Stomach smooth muscle (tissue), 2 donors: ENCODE data around the gene SMC1B.
"Not testable (repeated sequence)": the region's sequence is repeated elsewhere in the genome, so short reads cannot be mapped to it uniquely, and the experiment has no call there.

ENCODE experiments used
- H3K27ac ChIP-seq: one replicate; pipeline ENCODE4 v1.7.0; 2013; ENCODE audit warnings: mild to moderate bottlenecking, low read length, inconsistent platforms
- H3K27me3 ChIP-seq, 2 donors: one replicate each; pipeline ENCODE4 v1.7.0; 2013; ENCODE audit warnings: low read length in 2 of 2; ENCODE audit not compliant: insufficient read depth in 2 of 2, control insufficient read depth in 1 of 2
- H3K36me3 ChIP-seq, 2 donors: one replicate each; pipeline ENCODE4 v1.7.0; 2013; ENCODE audit warnings: low read length in 2 of 2; ENCODE audit not compliant: control insufficient read depth in 2 of 2, insufficient read depth in 2 of 2
- H3K4me1 ChIP-seq: one replicate; pipeline ENCODE4 v1.7.0; 2013; ENCODE audit warnings: low read length; ENCODE audit not compliant: control insufficient read depth, insufficient read depth
- H3K4me3 ChIP-seq, 2 donors: one replicate each; pipeline ENCODE4 v1.7.0; 2013; ENCODE audit warnings: low read length in 2 of 2
- H3K9ac ChIP-seq, 2 donors: one replicate each; pipeline ENCODE4 v1.7.0; 2013; ENCODE audit warnings: low read length in 2 of 2, mild to moderate bottlenecking in 1 of 2
- H3K9me3 ChIP-seq, 2 donors: one replicate each; pipeline ENCODE4 v1.7.0; 2013; ENCODE audit warnings: low read length in 2 of 2; ENCODE audit not compliant: control insufficient read depth in 2 of 2
- donor health status: healthy.
- donor health status: Pancreatic carcinoma.

SMC1B gene

GRCh38 chr22:45298934-45299505, 114.4 kb downstream of the SMC1B start:
- no peaks in the 10 kb centered on the region for H3K4me1 ChIP-seq
- H3K27me3 ChIP-seq = no peaks in the 10 kb centered on the region
- H3K27ac ChIP-seq = no peak overlapping the region
- H3K9ac ChIP-seq = no peak overlapping the region
- H3K36me3 ChIP-seq = no peaks in the 10 kb centered on the region
- no peak overlapping the region for H3K4me3 ChIP-seq
- H3K9me3 ChIP-seq = no peaks in the 10 kb centered on the region

- H3K27ac ChIP-seq = no peak overlapping the region
- H3K9me3 ChIP-seq = no peaks in the 10 kb centered on the region
- no peak overlapping the region for H3K4me3 ChIP-seq
- no peak overlapping the region for H3K9ac ChIP-seq
- H3K36me3 ChIP-seq = no peaks in the 10 kb centered on the region
- no peaks in the 10 kb centered on the region for H3K27me3 ChIP-seq
- H3K4me1 ChIP-seq = no peaks in the 10 kb centered on the region
Observed at GRCh38 chr22:45296628-45297297, 116.6 kb downstream of the SMC1B start.

- H3K27ac ChIP-seq = no peak overlapping the region
- no peaks in the 10 kb centered on the region for H3K36me3 ChIP-seq
- peaks cover 0 to 2% of the 10 kb centered on the region in 2 donors for H3K27me3 ChIP-seq
- no peak overlapping the region for H3K4me3 ChIP-seq
- no peaks in the 10 kb centered on the region for H3K4me1 ChIP-seq
- H3K9ac ChIP-seq = no peak overlapping the region
- H3K9me3 ChIP-seq = no peaks in the 10 kb centered on the region
Observed at GRCh38 chr22:45295492-45295891, 117.9 kb downstream of the SMC1B start.

- H3K27me3 ChIP-seq, H3K36me3 ChIP-seq, H3K4me1 ChIP-seq, H3K9me3 ChIP-seq, H3K27ac ChIP-seq, H3K4me3 ChIP-seq, H3K9ac ChIP-seq: not testable (repeated sequence)
Observed at GRCh38 chr22:45295004-45295403, 118.4 kb downstream of the SMC1B start.
